Measurements from ENCODE around the gene ATRX. TPM values are rescaled to one million over a fixed set of nuclear protein-coding genes. Genes with fewer than 3 reads are reported as not detected.
"Not testable (repeated sequence)": the region's sequence is repeated elsewhere in the genome, so short reads cannot be mapped to it uniquely, and the experiment has no call there.

Gene ATRX
- polyA plus RNA-seq, 1 experiment, result 20.6 TPM

DNA sequence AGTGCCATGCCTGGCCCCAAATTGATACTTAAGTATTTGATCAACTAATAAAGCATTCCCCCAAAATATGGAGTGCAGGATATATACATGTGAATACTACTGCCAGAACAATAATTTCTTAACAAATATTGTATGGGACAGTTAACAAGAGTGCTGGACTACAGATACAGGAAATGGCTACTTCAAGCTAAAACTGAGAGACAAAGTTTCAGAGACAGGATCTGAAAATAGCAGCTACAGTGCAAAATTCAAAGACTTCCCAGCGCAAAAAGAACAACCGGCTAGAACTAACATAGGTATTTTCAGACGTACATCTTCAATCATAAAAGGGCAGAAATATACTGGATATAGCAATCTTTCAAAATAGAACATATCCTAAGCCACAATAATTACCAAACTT lies 6.3 kb downstream of the ATRX start:
- Histone ChIP-seq H3K36me3 (ENCODE audit: control insufficient read depth, insufficient read depth, low read length) (no peaks in the 10 kb centered on the region; the same call in 1 of the 2 replicates), H3K4me3 (ENCODE audit: low read depth, low read length) (no peak overlapping the region), H3K27me3 (ENCODE audit: control insufficient read depth, insufficient read depth, low read length) (no peaks in the 10 kb centered on the region)
- DNase-seq (ENCODE audit: low read depth), result no peak
- TF ChIP-seq CTCF (IDR thresholded peaks at IDR 0.05; ENCODE audit: insufficient read depth, low read depth, low read length), result no peak
- CTCF ChIA-PET, result no interaction called here
- POLR2A ChIA-PET, result no interaction called here

- Histone ChIP-seq H3K36me3 (ENCODE audit: control insufficient read depth, insufficient read depth, low read length) (no peaks in the 10 kb centered on the region; the same call in 1 of the 2 replicates), H3K27me3 (ENCODE audit: control insufficient read depth, insufficient read depth, low read length) (no peaks in the 10 kb centered on the region), H3K4me3 (ENCODE audit: low read depth, low read length) (no peak overlapping the region)
- no peak for DNase-seq (ENCODE audit: low read depth)
- no peak for TF ChIP-seq CTCF (IDR thresholded peaks at IDR 0.05; ENCODE audit: insufficient read depth, low read depth, low read length)
- POLR2A ChIA-PET, result no interaction called here
- CTCF ChIA-PET, result no interaction called here
These were observed 9.4 kb downstream of the ATRX start for GRCh38 chrX:77776659-77777058.

- TF ChIP-seq CTCF (IDR thresholded peaks at IDR 0.05; ENCODE audit: insufficient read depth, low read depth, low read length), result no peak
- DNase-seq (ENCODE audit: low read depth), result no peak
- Histone ChIP-seq H3K36me3 (ENCODE audit: control insufficient read depth, insufficient read depth, low read length) (no peaks in the 10 kb centered on the region), H3K27me3 (ENCODE audit: control insufficient read depth, insufficient read depth, low read length) (no peaks in the 10 kb centered on the region), H3K4me3 (ENCODE audit: low read depth, low read length) (no peak overlapping the region)
- ChIA-PET POLR2A (no interaction called here), CTCF (no interaction called here)
These were observed 14.4 kb downstream of the ATRX start for GRCh38 chrX:77771601-77772000.

DNA sequence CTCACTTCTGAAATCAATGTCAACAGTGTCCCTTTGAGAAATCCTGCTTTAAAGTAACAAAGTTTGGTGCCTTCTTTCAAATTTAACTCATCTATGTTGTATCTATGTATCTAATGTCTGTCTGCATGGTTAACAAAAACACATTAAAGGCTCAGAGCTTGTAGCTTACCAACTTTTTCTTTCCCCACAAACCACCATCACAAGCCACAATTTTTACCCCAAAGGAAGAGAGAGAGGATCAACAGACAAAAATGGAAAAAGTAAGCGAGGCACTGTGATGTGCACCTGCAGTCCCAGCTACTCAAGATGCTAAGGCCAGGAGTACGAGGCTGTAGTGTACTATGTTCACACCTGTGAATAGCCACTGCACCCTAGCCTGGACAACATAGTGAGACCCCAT lies 17.2 kb downstream of the ATRX start:
- TF ChIP-seq CTCF (IDR thresholded peaks at IDR 0.05; ENCODE audit: insufficient read depth, low read depth, low read length), result no peak
- no peaks in the 10 kb centered on the region for H3K36me3 ChIP-seq (ENCODE audit: control insufficient read depth, insufficient read depth, low read length)
- CTCF ChIA-PET, result no interaction called here
- POLR2A ChIA-PET, result no interaction called here
- DNase-seq (ENCODE audit: low read depth), result no peak
- H3K27me3 ChIP-seq (ENCODE audit: control insufficient read depth, insufficient read depth, low read length), result no peaks in the 10 kb centered on the region
- H3K4me3 ChIP-seq (ENCODE audit: low read depth, low read length), result no peak overlapping the region

DNA sequence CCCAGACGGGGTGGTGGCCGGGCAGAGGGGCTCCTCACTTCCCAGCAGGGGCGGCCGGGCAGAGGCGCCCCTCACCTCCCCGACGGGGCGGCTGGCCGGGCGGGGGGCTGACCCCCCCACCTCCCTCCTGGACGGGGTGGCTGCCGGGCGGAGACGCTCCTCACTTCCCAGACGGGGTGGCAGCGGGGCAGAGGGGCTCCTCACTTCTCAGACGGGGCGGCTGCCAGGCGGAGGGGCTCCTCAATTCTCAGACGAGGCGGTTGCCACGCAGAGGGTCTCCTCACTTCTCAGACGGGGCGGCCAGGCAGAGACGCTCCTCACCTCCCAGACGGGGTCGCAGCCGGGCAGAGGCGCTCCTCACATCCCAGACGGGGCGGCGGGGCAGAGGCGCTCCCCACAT lies 19.8 kb downstream of the ATRX start:
- H3K27me3 ChIP-seq (ENCODE audit: control insufficient read depth, insufficient read depth, low read length); H3K36me3 ChIP-seq (ENCODE audit: control insufficient read depth, insufficient read depth, low read length); DNase-seq (ENCODE audit: low read depth); H3K4me3 ChIP-seq (ENCODE audit: low read depth, low read length); POLR2A ChIA-PET; CTCF ChIA-PET: not testable (repeated sequence)

- ChIA-PET CTCF (no interaction called here), POLR2A (no interaction called here)
- no peaks in the 10 kb centered on the region for H3K27me3 ChIP-seq (ENCODE audit: control insufficient read depth, insufficient read depth, low read length)
- no peak for DNase-seq (ENCODE audit: low read depth)
- no peak overlapping the region for H3K4me3 ChIP-seq (ENCODE audit: low read depth, low read length)
- H3K36me3 ChIP-seq (ENCODE audit: control insufficient read depth, insufficient read depth, low read length), result no peaks in the 10 kb centered on the region
- TF ChIP-seq CTCF (IDR thresholded peaks at IDR 0.05; ENCODE audit: insufficient read depth, low read depth, low read length), result no peak
These were observed 30.5 kb downstream of the ATRX start for GRCh38 chrX:77755561-77755960.

- POLR2A ChIA-PET; H3K4me3 ChIP-seq (ENCODE audit: low read depth, low read length); CTCF ChIA-PET; H3K36me3 ChIP-seq (ENCODE audit: control insufficient read depth, insufficient read depth, low read length); DNase-seq (ENCODE audit: low read depth); H3K27me3 ChIP-seq (ENCODE audit: control insufficient read depth, insufficient read depth, low read length): not testable (repeated sequence)
These were observed 32.1 kb downstream of the ATRX start for GRCh38 chrX:77753942-77754341.

All from BJ (cell line).